Hematopoietic multipotent progenitor cell (in vitro differentiated cells): ENCODE results near the gene USP11. TPM values are rescaled to one million over a fixed set of nuclear protein-coding genes. Genes with fewer than 3 reads are reported as not detected.

Source experiments
- DNase-seq, 3 donors: peaks; one replicate each; pipeline ENCODE4 v3.0.0-alpha.2; 2011 to 2015; ENCODE audit warnings: low read depth in 2 of 3, low spot score in 2 of 3
- total RNA-seq: library from RNA; depleted of rRNA; stranded (reverse); fragments of >200 nt; gene quantifications from one replicate; pipeline ENCODE4 v1.2.3, GENCODE V29; 2012

The USP11 gene
- total RNA-seq, 1 donor: 110 TPM

GRCh38 chrX:47202316-47202715, 30.5 kb upstream of the USP11 start:
- DNase-seq: no peak

GRCh38 chrX:47202877-47203276, 29.9 kb upstream of the USP11 start:
- DNase-seq: no peak

- no peak for DNase-seq
Measured at GRCh38 chrX:47204970-47205369, 27.8 kb upstream of the USP11 start.

- DNase-seq: no peak
Measured at GRCh38 chrX:47206316-47206715, 26.5 kb upstream of the USP11 start.

- DNase-seq: no peak
Measured at GRCh38 chrX:47208108-47208507, 24.7 kb upstream of the USP11 start.

GRCh38 chrX:47209508-47210238, 23.1 kb upstream of the USP11 start:
- DNase-seq: no peak

- DNase-seq: no peak
Measured at GRCh38 chrX:47210661-47211425, 22.0 kb upstream of the USP11 start.

- no peak for DNase-seq
Measured at GRCh38 chrX:47212381-47213293, 20.2 kb upstream of the USP11 start.

- DNase-seq: no peak
Measured at GRCh38 chrX:47214435-47215077, 18.3 kb upstream of the USP11 start.

GRCh38 chrX:47215291-47215900, 17.4 kb upstream of the USP11 start:
- no peak for DNase-seq

GRCh38 chrX:47216393-47216925, 16.4 kb upstream of the USP11 start:
- no peak for DNase-seq

GRCh38 chrX:47217121-47217851, 15.5 kb upstream of the USP11 start:
- peak in 2 of 3 donors; percentile 18 to 48 for DNase-seq

GRCh38 chrX:47217852-47218279, 14.9 kb upstream of the USP11 start:
- peak; percentile 93 to 99 (median 96) for DNase-seq

GRCh38 chrX:47218280-47218919, 14.4 kb upstream of the USP11 start, which contains the start of gene CDK16:
TSS of gene CDK16 (plus strand) at chrX:47218681. CDS start at chrX:47223558, 4,877 bp downstream.
- DNase-seq: peak; percentile 81 to 95 (median 81)

GRCh38 chrX:47218920-47219815, 13.6 kb upstream of the USP11 start:
- peak in 2 of 3 donors; percentile 36 to 50 for DNase-seq

- no peak for DNase-seq
Measured at GRCh38 chrX:47221756-47222155, 11.1 kb upstream of the USP11 start.

GRCh38 chrX:47222751-47223350, 10.0 kb upstream of the USP11 start:
- peak in 2 of 3 donors; percentile 50 to 59 for DNase-seq
